ENCODE measurements around the gene RNF113B. TPM values are rescaled to one million over a fixed set of nuclear protein-coding genes. Genes with fewer than 3 reads are reported as not detected.

RNF113B gene
- polyA plus RNA-seq, 1 donor (not counting 4 experiments of a cell fraction or from before 2014, with no cell fraction given), result not detected

- Histone ChIP-seq H3K9me1 (ENCODE audit: control insufficient read depth, extremely low read depth, insufficient read depth, low read length) (no peaks in the 10 kb centered on the region), H3K27me3 (ENCODE audit: control insufficient read depth, extremely low read depth, insufficient read depth, low read length) (no peaks in the 10 kb centered on the region), H3K79me2 (ENCODE audit: control insufficient read depth, insufficient read depth, low read length) (no peaks in the 10 kb centered on the region), H3K4me3 (ENCODE audit: control insufficient read depth in 2 of 3, extremely low read depth in 1 of 3, insufficient read depth in 2 of 3, low read depth in 1 of 3, low read length in 3 of 3) (no peak overlapping the region), H3K4me1 (ENCODE audit: control insufficient read depth, extremely low read depth, insufficient read depth, low read length) (peaks cover 20% of the 10 kb centered on the region), H4K20me1 (ENCODE audit: control insufficient read depth, extremely low read depth, insufficient read depth, low read length) (no peaks in the 10 kb centered on the region), H2AFZ (ENCODE audit: control insufficient read depth, low read length) (no peak overlapping the region), H3K4me2 (ENCODE audit: control insufficient read depth, extremely low read depth, insufficient read depth, low read depth, low read length) (no peak overlapping the region), H3K27ac (ENCODE audit: control insufficient read depth, insufficient read depth, low read length) (no peak overlapping the region), H3K36me3 (ENCODE audit: control insufficient read depth in 2 of 2, extremely low read depth in 1 of 2, insufficient read depth in 2 of 2, low read length in 2 of 2) (no peaks in the 10 kb centered on the region), H3K9me3 (ENCODE audit: control insufficient read depth, low read depth, low read length) (no peaks in the 10 kb centered on the region), H3K9ac (ENCODE audit: control insufficient read depth, extremely low read depth, insufficient read depth, low read length) (no peak overlapping the region)
- FAIRE-seq (no peak), DNase-seq (ENCODE audit: low read depth, low spot score) (no peak)
- dilution Hi-C loops (cut with MboI; ENCODE audit: extremely low pct_ligation_motif_present, low sequenced_read_pairs), result no loop called here
- TF ChIP-seq CTCF (optimal IDR thresholded peaks at IDR 0.05 in 1 of 3, IDR thresholded peaks at IDR 0.05 in 1 of 3, conservative IDR thresholded peaks at IDR 0.05 in 1 of 3; ENCODE audit: extremely low read depth in 1 of 3, insufficient read depth in 2 of 3, low read length in 3 of 3) (no peak), EZH2 (IDR thresholded peaks at IDR 0.05; ENCODE audit: low read length) (no peak)
Observed at GRCh38 chr13:98213354-98213753, 36.3 kb upstream of the RNF113B start.

GRCh38 chr13:98212763-98213162 is 35.7 kb upstream of the RNF113B start:
- no peak overlapping the region for H2AFZ ChIP-seq (ENCODE audit: control insufficient read depth, low read length)
- H3K9me1 ChIP-seq (ENCODE audit: control insufficient read depth, extremely low read depth, insufficient read depth, low read length), result no peaks in the 10 kb centered on the region
- dilution Hi-C loops (cut with MboI; ENCODE audit: extremely low pct_ligation_motif_present, low sequenced_read_pairs), result no loop called here
- H3K27me3 ChIP-seq (ENCODE audit: control insufficient read depth, extremely low read depth, insufficient read depth, low read length), result no peaks in the 10 kb centered on the region
- FAIRE-seq, result no peak
- no peak overlapping the region for H3K4me2 ChIP-seq (ENCODE audit: control insufficient read depth, extremely low read depth, insufficient read depth, low read depth, low read length)
- H4K20me1 ChIP-seq (ENCODE audit: control insufficient read depth, extremely low read depth, insufficient read depth, low read length), result no peaks in the 10 kb centered on the region
- no peaks in the 10 kb centered on the region for H3K36me3 ChIP-seq (ENCODE audit: control insufficient read depth in 2 of 2, extremely low read depth in 1 of 2, insufficient read depth in 2 of 2, low read length in 2 of 2)
- H3K9me3 ChIP-seq (ENCODE audit: control insufficient read depth, low read depth, low read length), result no peaks in the 10 kb centered on the region
- H3K4me1 ChIP-seq (ENCODE audit: control insufficient read depth, extremely low read depth, insufficient read depth, low read length), result peaks cover 20% of the 10 kb centered on the region
- H3K27ac ChIP-seq (ENCODE audit: control insufficient read depth, insufficient read depth, low read length), result no peak overlapping the region
- no peaks in the 10 kb centered on the region for H3K79me2 ChIP-seq (ENCODE audit: control insufficient read depth, insufficient read depth, low read length)
- TF ChIP-seq EZH2 (IDR thresholded peaks at IDR 0.05; ENCODE audit: low read length) (no peak), CTCF (optimal IDR thresholded peaks at IDR 0.05 in 1 of 3, IDR thresholded peaks at IDR 0.05 in 1 of 3, conservative IDR thresholded peaks at IDR 0.05 in 1 of 3; ENCODE audit: extremely low read depth in 1 of 3, insufficient read depth in 2 of 3, low read length in 3 of 3) (no peak)
- H3K9ac ChIP-seq (ENCODE audit: control insufficient read depth, extremely low read depth, insufficient read depth, low read length), result no peak overlapping the region
- no peak for DNase-seq (ENCODE audit: low read depth, low spot score)
- H3K4me3 ChIP-seq (ENCODE audit: control insufficient read depth in 2 of 3, extremely low read depth in 1 of 3, insufficient read depth in 2 of 3, low read depth in 1 of 3, low read length in 3 of 3), result no peak overlapping the region

All from keratinocyte (primary cell).